Tongue (tissue), 2 donors: ENCODE measurements around the gene JARID2. TPM values are rescaled to one million over a fixed set of nuclear protein-coding genes. Genes with fewer than 3 reads are reported as not detected.

Experiments
- DNase-seq: peaks from one replicate; pipeline ENCODE4 v3.0.0-alpha.2; 2015
- total RNA-seq: library from RNA; depleted of rRNA; stranded (reverse); fragments of >200 nt; gene quantifications from one replicate; pipeline ENCODE4 v1.2.3, GENCODE V29; 2014

The JARID2 gene
- total RNA-seq, 1 donor from 2014 or later, result 18.2 TPM

GRCh38 chr6:15264902-15265761, 19.3 kb downstream of the JARID2 start:
- peak; percentile 97 for DNase-seq

GRCh38 chr6:15265787-15266186, 19.9 kb downstream of the JARID2 start:
- DNase-seq, result peak; percentile 43

- no peak for DNase-seq
These were observed 20.6 kb downstream of the JARID2 start for GRCh38 chr6:15266423-15266996.

GRCh38 chr6:15267221-15267620, 21.4 kb downstream of the JARID2 start:
- no peak for DNase-seq

- DNase-seq, result peak; percentile 68
These were observed 22.5 kb downstream of the JARID2 start for GRCh38 chr6:15268137-15268908.

- DNase-seq, result no peak
These were observed 23.1 kb downstream of the JARID2 start for GRCh38 chr6:15269011-15269410.

- DNase-seq, result no peak
These were observed 23.8 kb downstream of the JARID2 start for GRCh38 chr6:15269619-15270018.

GRCh38 chr6:15270402-15270801, 24.5 kb downstream of the JARID2 start:
- DNase-seq, result no peak

GRCh38 chr6:15272562-15272961, 26.7 kb downstream of the JARID2 start:
- no peak for DNase-seq

- DNase-seq, result no peak
These were observed 29.0 kb downstream of the JARID2 start for GRCh38 chr6:15274692-15275387.

- DNase-seq, result no peak
These were observed 30.4 kb downstream of the JARID2 start for GRCh38 chr6:15276036-15276985.

GRCh38 chr6:15279047-15279661, 33.3 kb downstream of the JARID2 start:
- no peak for DNase-seq

- DNase-seq, result peak; percentile 84
These were observed 34.2 kb downstream of the JARID2 start for GRCh38 chr6:15280028-15280427.

GRCh38 chr6:15280961-15281360, 35.1 kb downstream of the JARID2 start:
- no peak for DNase-seq

GRCh38 chr6:15282334-15282733, 36.5 kb downstream of the JARID2 start:
- no peak for DNase-seq

- DNase-seq, result no peak
These were observed 38.1 kb downstream of the JARID2 start for GRCh38 chr6:15283986-15284361.

GRCh38 chr6:15284743-15285142, 38.9 kb downstream of the JARID2 start:
- DNase-seq, result no peak

- DNase-seq, result no peak
These were observed 39.9 kb downstream of the JARID2 start for GRCh38 chr6:15285682-15286294.

GRCh38 chr6:15287670-15288375, 42.0 kb downstream of the JARID2 start:
- no peak for DNase-seq

GRCh38 chr6:15288856-15289255, 43.0 kb downstream of the JARID2 start:
- DNase-seq, result no peak
